ENCODE data around the gene NR6A1. TPM values are rescaled to one million over a fixed set of nuclear protein-coding genes. Genes with fewer than 3 reads are reported as not detected.

The NR6A1 gene
- total and polyA plus RNA-seq, 2 of the 8 experiments (the other 6 are each of a cell fraction or from before 2014, with no cell fraction given), result 93.2 to 237 TPM

DNA sequence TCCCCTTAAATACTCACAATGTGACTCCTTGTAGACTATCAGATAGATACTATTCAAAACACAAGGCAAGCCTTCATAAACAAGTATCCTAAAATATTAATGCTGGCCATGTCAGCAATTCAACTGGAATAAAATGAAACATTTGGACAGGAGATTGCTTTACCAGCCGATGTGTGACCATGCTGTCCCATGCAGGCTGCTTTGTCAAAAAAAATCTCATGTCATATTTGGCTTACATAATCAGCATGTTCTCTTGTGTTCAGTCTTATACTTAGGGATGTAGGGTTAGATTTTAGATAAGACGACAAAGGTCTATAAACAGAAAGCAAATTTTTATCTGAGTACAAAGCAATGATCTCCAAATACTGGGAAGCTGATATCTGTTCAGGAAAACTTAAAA lies 108.5 kb downstream of the NR6A1 start:
- Histone ChIP-seq H3K14ac (ENCODE audit: insufficient read length) (no peak overlapping the region), H3K36me3 (ENCODE audit: control insufficient read depth in 2 of 4, insufficient read depth in 4 of 4, low read length in 3 of 4) (no peaks in the 10 kb centered on the region), H3K4ac (replicated peaks; ENCODE audit: insufficient read length, low read depth, low read length) (no peak overlapping the region), H3K4me1 (replicated peaks in 1 of 4; ENCODE audit: control insufficient read depth in 3 of 4, insufficient read depth in 4 of 4, low read length in 3 of 4) (peaks cover 0 to 11% (median 7%) of the 10 kb centered on the region in 4 experiments; a peak in 5 of 7 replicates), H2BK12ac (ENCODE audit: low read depth, low read length) (no peak overlapping the region), H3K79me2 (ENCODE audit: control insufficient read depth in 1 of 2, insufficient read depth in 2 of 2, low read length in 2 of 2) (peaks cover 0 to 69% of the 10 kb centered on the region in 2 experiments; a peak in 2 of 4 replicates), H2BK20ac (ENCODE audit: low read length) (no peak overlapping the region), H4K20me1 (replicated peaks in 1 of 2; ENCODE audit: control insufficient read depth in 1 of 2, insufficient read depth in 2 of 2, low read length in 2 of 2) (no peaks in the 10 kb centered on the region), H2BK120ac (replicated peaks; ENCODE audit: low read depth, low read length) (no peak overlapping the region), H3K18ac (ENCODE audit: extremely low read depth, low read length) (no peak overlapping the region), H4K8ac (ENCODE audit: extremely low read depth, insufficient read depth, low read length) (no peak overlapping the region), H3K9me3 (ENCODE audit: insufficient read depth in 2 of 2, low read depth in 1 of 2, low read length in 1 of 2) (no peaks in the 10 kb centered on the region), H2AFZ (ENCODE audit: low read length) (no peak overlapping the region), H4K5ac (ENCODE audit: insufficient read length, low read depth, low read length) (no peak overlapping the region), H4K91ac (replicated peaks; ENCODE audit: insufficient read length, low read length) (no peak overlapping the region), H3K23ac (ENCODE audit: insufficient read length) (no peak overlapping the region), H3K27ac (ENCODE audit: low read depth, low read length) (no peak overlapping the region), H3K56ac (replicated peaks; ENCODE audit: insufficient read length, low read depth, low read length) (no peak overlapping the region), H3K23me2 (ENCODE audit: low read depth, low read length) (no peaks in the 10 kb centered on the region; the same call in 1 of the 2 replicates), H3K9ac (replicated peaks in 1 of 4; ENCODE audit: extremely low read depth in 1 of 4, low read depth in 3 of 4, low read length in 3 of 4) (no peak overlapping the region), H3K4me3 (ENCODE audit: extremely low read depth in 1 of 4, insufficient read depth in 2 of 4, low read depth in 3 of 4, low read length in 4 of 4) (no peak overlapping the region), H2BK15ac (ENCODE audit: low read length) (no peak overlapping the region), H3K79me1 (ENCODE audit: low read depth, low read length) (0 out of 2 replicates have a peak, but pooled peaks cover 2% of the 10 kb centered on the region), H2BK5ac (ENCODE audit: low read depth, low read length) (no peak overlapping the region), H3K27me3 (replicated peaks in 1 of 4; ENCODE audit: control insufficient read depth in 3 of 4, extremely low read depth in 1 of 4, insufficient read depth in 3 of 4, low read length in 3 of 4) (no peaks in the 10 kb centered on the region), H2AK5ac (ENCODE audit: low read depth, low read length) (no peak overlapping the region), H3K4me2 (ENCODE audit: insufficient read depth in 1 of 2, low read depth in 2 of 2, low read length in 2 of 2) (no peak overlapping the region)
- DNase-seq (ENCODE audit: low read depth in 1 of 2, low spot score in 2 of 2) (no peak), FAIRE-seq (no peak)
- no peak for TF ChIP-seq CTBP2 (IDR thresholded peaks at IDR 0.05; ENCODE audit: borderline replicate concordance, insufficient read depth, insufficient read length, low read length)
- TF ChIP-seq RXRA (IDR thresholded peaks at IDR 0.05; ENCODE audit: insufficient read depth, low read depth, low read length), result no peak
- no peak for TF ChIP-seq TCF12 (IDR thresholded peaks at IDR 0.05; ENCODE audit: low read depth, low read length)
- TF ChIP-seq NANOG (IDR thresholded peaks at IDR 0.05; ENCODE audit: insufficient read depth, low read depth, low read length, poor library complexity, severe bottlenecking), result no peak
- no peak for TF ChIP-seq JUND (IDR thresholded peaks at IDR 0.05; ENCODE audit: low read length)
- no peak for TF ChIP-seq TBP (IDR thresholded peaks at IDR 0.05; ENCODE audit: low read depth, low read length)
- TF ChIP-seq POLR2AphosphoS5 (IDR thresholded peaks at IDR 0.05; ENCODE audit: low read depth, low read length), result no peak
- TF ChIP-seq BRCA1 (IDR thresholded peaks at IDR 0.05; ENCODE audit: low read depth, low read length), result no peak
- TF ChIP-seq POLR2A (IDR thresholded peaks at IDR 0.05; ENCODE audit: control extremely low read depth in 1 of 2, low read depth in 2 of 2, low read length in 2 of 2), result no peak
- no peak for TF ChIP-seq SAP30 (IDR thresholded peaks at IDR 0.05; ENCODE audit: insufficient read depth, insufficient replicate concordance, low read length)
- WGBS, 2 experiments (ENCODE audit: extremely low coverage in 1 of 2, insufficient coverage in 1 of 2, insufficient read length in 1 of 2, insufficient replicate concordance in 2 of 2, low coverage in 1 of 2, low lambda C conversion rate in 2 of 2, missing lambda C conversion rate in 1 of 2), result 89% methylated on average over 2 of the region's 2 CpGs; no CpG with 5 or more reads in 1 of the 2 experiments
- ChIA-PET CTCF (ENCODE audit: partially characterized antibody) (interaction anchor here (0.9 to 2.3 kb wide), 6 partner anchors 11 to 114 kb away, joined by 3 to 5 read pairs (median 3); partner anchors contain the start of gene OLFML2A), POLR2A (ENCODE audit: partially characterized antibody) (interaction anchor here (1.2 kb wide), 1 partner anchor 11 kb away, joined by 3 read pairs; no protein-coding TSS in a partner anchor)

All from H1 (cell line).